GM19324 (cell line): ENCODE data around the gene FAM78B.

Source experiments
- ATAC-seq: cut with Tn5 transposase; IDR thresholded peaks from one replicate; pipeline ENCODE4 v1.9.1; 2021; ENCODE audit warnings: mild to moderate bottlenecking, moderate library complexity; ENCODE audit not compliant: unreplicated experiment, low FRiP score

The FAM78B gene

DNA sequence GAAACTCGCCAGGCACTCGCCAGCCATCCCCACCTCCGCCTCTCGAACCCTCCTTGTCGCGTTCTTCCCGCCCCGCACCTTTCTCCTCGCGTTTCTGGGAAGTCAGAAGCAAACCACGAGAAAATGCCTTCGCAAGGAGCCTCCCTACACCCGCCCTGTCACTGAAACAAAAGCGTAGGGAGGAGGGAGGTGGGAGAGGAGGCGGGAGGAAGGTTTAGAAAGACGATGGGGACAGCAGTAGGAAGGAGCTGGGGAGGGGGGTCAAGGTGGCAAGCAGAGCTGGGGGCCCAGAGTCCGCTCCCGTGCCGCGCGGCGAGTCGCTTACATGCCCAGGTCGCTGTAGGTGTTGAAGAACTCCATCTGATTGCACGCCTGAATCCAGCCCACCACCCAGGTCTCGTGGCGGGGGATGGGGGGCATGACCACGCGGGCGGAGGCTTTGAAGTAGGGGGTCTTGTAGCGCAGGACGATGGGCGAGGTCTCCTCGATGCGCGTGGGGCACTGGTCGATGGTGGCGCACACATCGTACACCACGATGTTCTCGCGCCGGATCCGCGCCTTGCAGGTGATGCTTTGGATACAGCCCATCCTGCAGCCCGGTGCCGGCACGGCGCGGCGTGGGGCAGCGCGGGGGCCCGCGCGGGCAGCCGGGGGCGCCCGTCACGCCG, 1.0 kb downstream of the FAM78B start:
- peak; percentile 11 for ATAC-seq

DNA sequence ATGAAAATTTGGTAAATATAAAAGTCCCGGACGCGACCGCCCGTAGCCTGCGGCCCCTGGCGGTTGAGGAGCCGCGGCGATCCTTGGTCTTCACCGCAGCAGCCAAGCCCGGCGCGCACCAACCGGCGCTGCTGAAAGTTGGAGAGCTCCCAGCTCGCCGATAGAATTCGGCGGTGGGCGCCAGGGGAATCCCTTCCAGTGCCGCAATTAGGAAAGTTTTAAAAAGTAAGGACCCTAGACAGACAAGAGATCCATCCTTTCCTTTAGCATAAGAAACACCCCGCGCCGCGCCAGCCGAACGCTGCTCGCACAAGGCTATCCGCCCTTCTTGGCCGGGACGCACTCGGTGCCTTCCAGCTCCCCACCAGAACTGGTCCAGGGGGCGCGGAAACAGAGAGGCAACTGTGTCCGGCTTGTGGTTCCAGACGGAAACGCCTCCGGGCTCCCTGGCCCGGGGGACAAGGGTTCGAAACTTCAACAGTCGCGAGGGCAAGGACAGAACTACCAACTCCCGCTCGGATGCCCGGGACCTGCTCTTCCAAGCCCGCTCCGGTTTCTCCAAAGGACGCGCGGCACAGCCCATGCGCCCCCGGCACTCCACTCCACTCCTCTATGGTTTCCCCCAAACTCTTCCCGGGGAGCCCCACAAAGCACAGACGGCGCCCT, 1.7 kb downstream of the FAM78B start:
- peak; percentile 28 for ATAC-seq

DNA sequence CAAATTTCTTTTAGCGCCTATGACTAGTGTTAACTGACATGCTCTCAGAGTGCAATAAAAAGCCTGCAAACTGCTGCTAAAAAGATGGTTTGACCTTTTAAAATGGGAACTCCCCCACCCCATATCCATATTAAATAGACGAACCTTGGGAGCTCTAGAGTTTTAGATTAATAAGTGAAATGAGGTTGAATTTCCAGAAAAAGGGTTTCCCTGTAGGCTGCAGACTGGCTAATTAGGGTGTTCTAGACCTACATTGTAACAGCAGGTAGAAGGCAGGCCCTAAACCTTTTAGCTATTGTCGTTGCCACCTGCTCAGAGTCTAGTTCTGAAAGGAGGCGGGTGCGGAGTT, 2.2 kb downstream of the FAM78B start:
- no peak for ATAC-seq

DNA sequence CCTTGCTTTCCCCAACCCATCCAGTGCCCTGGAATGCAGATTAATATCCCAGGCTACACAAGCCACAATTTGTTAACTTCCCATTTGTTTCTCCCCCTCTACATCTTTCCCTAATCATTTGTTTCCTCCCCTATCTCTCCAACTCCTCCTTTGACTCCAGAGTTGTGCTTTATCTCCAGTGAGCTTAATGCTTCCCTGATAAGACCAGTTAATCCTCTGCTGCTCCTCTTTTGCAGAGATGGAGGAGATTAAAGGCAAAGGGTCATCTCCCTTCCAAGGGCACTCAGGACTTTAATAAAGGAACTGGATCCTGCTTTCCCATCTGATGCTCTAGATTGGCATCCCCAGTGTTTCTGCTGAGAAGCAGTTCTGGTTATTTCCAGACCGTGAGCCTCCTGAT, 7.1 kb downstream of the FAM78B start:
- no peak for ATAC-seq

DNA sequence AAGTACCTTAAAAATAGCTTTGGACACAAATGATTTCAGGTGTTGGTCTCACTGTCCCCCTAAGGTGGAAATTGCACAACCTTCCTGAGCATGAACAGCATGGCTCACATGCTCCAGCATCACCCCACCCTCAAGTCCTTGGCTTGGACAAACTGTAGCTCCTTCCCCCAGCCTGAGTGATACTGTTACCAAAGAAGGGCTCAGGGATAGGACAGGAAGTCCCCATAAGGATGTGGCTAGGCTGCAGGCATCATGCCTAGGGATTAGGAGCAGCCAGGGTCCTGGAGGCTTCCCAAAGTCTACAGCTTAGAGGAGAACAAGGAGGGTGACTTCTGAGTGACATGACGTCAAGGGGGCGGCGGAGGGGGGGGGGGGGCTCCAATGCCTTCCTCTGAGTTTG, 10.1 kb downstream of the FAM78B start:
- no peak for ATAC-seq

DNA sequence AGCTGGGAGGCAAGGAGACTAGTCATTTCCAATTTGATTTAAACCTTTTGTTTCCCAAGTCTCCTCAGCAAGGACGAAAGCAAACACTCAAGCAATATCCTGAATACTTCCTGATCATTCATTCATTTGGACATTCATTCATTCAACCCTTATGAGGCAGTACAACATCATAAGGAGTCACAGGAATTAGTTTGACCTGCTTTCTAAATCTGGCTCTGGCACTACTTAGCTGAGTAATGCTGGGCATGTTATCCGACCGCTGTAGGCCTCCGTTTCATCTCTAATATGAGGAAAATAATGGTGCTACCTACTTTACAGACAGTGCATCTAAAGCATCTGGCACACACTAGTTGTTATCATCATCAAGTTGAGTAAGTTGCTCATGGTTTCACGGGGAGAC, 11.7 kb downstream of the FAM78B start:
- no peak for ATAC-seq

DNA sequence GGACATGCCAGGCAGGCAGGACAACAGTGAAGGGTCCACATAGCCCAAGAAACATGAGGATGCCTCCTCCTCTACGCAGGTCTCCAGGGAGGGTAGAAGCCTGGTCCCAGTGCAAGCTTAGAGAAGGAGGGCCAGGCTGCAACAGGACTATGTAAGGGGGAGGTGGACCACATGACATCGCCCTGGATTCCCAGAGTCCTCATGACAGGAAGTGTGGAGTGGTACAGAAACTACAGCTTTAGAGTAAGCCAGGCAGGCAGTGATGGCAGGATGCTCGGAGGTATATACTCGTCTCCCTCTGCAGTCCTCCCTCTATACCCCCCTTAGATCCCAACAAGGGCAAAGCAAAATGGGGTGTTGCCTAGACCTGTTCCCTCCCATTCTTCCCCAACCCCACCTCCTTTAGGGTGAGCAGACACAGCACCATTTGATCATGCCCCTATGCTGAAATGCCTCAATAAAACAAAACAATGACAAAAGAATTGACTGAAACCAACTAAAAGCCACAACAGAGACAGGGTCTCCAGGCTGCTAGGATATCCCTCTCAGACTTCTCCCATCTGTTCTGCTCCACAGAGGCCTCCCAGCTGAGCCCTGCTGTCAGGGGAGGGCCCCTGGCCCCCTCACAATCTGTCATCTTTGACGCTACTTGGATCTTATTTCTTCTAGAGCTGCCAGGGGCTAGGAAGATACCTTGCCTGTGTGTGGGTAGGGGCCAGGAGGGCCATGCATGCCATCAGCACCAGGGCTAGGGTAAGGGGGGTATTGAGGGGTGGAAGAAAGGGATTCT, 13.1 kb downstream of the FAM78B start:
- no peak for ATAC-seq

DNA sequence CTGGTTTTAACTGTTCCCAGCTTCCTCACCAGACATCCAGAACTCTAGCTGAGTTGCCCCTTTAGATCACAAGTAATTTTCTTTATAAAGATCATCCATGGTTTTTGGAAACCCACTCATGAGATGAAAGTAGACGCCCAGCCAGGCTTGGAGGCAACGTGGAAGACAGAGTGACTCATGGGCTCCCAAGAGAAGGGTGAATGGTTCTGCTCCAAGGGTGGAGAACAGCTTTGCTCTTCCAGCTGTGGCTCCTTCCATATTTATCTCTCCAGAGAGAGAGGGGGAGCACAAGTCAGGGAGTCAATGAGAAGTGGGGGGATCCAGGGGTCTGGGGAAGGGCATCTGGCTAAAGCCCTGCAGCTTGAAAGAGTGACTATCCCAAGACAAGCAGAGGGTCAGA, 13.8 kb downstream of the FAM78B start:
- no peak for ATAC-seq

DNA sequence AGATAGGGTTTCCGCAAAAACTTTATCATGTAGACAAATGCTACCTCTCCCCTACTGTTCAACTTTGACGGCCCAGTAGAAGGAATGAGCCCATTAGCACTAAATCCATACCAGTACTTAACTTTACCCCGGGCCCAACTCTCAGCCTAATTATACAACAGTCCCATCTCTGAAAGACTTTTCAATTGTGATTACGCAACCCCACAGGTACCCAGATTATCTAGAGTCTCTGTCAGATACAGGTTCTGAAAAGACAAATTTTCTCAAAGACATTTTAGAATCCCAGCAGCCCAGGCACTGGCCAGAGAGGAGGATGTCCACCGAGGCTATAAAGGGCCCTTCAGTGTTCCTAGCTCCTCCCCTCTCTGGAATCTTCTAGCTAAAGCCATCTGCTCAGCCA, 15.0 kb downstream of the FAM78B start:
- ATAC-seq = no peak

DNA sequence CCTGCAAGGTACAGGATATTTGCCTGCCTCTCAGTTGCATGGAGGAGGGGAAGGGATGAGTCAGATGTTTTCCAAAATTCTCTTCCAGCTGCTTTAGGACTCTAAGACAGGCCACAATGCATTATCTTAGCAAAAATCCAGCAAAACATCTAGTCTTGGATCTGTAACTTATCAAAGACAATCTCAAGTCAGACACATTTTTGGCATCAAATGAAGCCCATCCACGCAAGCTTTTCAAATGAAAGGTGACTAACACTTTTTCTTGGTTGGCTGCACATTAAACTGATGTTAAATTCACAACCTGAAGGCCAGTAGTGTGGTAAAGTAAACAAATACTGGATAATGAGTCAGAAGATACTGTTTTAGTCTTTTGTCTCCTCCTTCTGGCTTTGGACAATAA, 21.3 kb downstream of the FAM78B start:
- ATAC-seq = no peak

DNA sequence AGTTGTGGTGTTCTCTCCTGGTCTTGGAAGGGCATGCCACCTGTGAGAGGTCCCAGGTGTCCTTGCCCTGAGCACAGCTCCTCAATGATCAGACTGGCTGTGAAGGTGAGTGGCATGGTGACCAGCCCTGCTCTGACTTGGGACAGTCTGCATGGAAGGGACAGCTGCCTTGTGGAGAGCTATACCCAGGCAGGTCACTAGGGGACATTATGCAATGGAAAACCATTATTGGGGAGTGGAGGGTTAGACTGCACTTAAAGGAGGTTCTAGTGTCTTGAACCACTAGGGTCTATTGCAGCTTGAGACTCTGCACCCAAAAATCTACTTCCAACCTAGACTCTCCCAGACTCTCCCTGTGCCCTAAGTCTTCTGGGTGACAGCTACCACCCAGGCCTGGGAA, 24.8 kb downstream of the FAM78B start:
- no peak for ATAC-seq

DNA sequence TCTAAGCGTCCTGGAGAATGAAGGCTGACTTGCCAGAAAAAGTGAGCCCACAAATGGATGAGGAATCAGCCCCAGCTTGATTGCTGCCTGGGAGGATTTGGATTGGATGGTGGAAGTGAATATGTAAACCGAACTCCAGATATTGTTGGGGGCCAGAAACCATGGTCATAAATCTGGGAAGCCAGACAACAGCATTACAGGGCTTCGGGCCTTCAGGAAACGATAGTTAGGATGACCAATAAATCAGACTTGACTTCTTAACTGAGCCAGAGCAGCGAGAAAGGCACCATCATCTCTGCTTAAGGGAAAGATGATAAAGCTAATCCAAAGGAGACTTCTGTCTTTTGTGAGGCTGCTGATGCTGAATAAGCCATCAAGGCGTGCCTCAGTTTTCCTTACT, 26.6 kb downstream of the FAM78B start:
- ATAC-seq = no peak

DNA sequence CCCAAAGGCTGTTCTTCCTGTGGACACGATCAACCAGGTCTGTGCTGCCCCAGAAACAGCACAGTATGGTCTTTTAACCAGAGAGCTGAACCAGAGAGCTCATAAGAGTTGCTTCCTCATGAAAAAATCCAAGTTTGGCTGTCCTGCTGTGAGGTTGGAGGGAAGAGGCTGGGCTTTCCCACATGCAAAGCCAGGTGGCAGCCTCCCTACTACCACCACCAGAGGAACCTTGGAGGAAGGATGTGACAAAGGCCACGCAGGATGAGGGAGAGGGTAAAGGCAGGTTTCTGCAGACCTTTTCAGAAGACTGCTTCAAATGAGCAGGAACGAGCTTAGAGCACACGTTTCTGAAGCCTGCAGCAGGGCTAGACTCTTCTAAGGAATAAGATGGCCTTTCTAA, 27.1 kb downstream of the FAM78B start:
- no peak for ATAC-seq

DNA sequence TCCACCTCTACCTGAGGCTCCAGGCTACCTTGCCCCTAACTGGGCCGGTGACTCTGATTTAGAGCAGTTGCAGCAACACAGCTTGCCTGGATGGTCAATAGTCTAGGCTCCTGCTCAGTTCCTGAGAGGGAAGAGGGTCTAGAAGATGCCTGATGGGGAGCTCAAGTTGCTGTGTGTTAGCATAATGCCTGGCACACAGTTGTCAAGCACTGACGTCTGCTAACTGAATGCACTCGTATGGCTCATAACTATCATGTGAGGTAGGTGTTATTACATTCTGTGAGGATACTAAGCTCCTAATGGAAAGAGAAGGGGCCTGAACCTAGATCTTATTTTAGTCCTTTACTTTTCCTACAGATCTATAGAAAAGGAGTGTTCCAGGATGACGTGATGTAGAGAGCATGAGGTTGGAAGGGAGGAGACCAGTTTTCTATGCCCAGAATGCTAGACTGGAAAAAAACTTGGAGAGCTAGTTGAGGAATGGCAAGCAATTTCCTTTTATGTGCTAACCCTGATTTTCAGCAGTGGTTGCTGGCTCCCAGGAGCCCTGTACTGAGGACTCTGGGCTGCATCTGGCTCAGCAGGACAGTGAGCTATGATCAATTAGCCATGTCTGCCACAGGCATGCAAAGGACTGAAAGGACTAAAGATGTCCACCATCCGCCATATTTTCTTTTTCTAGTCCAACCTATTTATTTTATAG, 30.0 kb downstream of the FAM78B start:
- ATAC-seq = no peak

DNA sequence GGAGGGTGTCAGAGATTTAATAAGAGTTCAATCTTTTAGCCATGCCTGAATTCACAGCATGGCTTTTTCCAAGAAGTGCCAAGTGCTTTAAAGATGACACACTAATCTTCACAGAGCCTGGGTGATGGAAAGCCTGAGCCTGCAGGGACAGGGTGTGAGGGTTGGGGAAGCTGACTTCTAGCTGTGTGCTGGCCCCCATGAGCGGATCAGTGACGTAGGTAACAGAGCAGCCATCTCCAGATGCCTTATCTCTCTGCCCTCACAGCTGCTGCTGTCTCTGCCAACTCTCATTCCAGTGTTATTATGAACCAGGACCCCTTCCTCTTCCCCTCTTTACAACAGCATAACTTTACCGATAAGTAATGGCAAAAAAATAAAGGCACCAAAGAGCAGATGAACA, 30.6 kb downstream of the FAM78B start:
- no peak for ATAC-seq

DNA sequence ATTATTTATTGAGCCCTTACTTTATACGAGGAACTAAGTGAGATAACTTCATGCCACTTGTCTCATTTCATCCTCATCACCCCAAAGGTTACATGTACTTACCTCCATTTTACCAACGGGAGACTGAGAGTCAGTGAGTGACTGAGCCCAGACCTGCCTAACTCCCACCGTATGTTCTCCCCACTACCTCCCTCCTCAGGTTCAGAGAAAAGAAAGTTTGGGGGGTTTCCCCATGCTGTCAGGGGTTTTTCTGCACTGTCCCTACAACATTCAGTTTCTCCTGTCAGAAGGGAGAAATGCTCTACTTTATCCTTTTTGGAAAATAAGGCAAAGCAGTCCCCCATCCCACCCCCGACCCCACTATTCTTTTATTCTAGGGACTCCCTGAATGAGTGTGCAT, 32.9 kb downstream of the FAM78B start:
- ATAC-seq = no peak

DNA sequence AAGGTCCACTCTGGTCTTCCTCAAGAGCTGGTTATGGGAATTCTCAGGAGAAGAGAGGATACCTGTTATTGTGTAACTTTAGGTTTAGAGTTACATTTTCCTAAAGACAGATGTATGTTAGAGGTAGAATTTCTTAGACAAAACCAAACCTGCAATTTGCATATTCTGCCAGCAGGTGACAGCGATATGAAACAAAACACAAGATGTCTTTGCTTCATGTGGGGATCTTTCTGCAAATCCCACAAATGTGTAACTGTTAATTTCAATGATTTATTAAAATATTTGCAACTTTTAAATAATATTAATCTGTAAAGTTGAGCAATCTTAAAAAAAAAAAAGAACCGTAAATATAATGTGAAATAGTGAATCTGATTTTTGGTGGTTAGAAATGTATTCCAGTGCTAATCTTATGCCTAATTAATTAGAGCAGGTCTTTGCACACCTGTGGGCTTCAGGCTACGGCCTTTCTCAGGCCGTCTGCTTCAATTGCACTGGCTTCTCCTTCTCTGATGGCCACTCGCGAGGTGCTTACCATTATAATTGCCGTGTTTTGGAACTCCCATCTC, 33.4 kb downstream of the FAM78B start:
- ATAC-seq = no peak

DNA sequence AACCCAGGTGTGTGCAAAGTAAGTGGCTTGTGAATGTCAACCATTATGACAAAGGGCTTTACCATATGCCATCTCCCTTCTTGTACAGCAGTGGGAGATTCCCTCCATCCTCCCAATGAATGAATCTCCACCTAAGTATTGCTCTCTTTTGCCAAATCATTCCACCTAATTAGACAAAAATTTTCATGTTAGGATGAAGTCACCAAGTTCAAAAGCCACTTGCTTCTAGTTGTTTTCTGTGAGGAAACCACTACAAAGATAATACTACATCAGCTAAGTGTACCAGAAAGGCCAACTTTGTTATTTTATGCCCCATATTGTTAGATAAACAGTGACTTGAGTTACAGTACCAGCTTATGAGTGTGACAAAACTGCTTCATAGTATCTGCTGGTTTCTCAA, 34.3 kb downstream of the FAM78B start:
- ATAC-seq = no peak

DNA sequence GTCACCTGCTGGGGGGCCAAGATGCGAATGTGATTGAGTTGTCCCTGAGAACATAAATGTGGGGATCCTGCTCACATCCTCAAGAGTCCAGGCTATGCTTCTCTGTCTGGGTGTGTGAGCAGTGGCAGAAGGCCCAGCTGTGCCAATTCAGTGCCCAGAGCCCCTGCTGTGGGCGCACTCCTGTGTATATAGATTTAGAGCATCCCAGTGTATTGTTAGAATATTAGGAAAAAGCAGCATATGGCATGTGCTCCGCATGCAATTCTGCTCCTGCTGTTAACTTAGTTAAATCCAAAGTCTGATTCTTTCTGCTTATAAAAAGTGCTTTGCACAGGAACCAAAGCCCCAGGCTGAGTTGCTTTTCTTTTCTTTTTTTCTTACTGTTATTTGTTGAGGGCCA, 37.8 kb downstream of the FAM78B start:
- no peak for ATAC-seq

DNA sequence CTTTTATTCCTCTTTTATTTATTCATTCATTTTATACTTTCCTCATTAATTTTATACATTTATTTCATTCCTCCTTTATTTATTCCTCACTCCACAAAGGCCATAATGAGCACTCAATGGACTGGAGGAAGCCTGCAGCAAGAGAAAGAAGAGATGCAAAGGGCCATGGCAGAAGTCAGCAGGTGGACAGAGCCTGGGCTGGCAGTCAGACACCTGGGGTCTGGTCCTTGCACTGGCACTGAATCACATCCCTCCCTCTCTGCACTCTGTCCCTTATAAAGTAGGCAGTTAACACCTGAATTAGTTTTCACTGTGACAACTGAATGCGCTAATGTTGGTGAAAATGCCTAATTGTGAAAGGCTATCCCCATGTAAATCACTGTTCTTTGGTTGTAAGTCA, 38.6 kb downstream of the FAM78B start:
- no peak for ATAC-seq

DNA sequence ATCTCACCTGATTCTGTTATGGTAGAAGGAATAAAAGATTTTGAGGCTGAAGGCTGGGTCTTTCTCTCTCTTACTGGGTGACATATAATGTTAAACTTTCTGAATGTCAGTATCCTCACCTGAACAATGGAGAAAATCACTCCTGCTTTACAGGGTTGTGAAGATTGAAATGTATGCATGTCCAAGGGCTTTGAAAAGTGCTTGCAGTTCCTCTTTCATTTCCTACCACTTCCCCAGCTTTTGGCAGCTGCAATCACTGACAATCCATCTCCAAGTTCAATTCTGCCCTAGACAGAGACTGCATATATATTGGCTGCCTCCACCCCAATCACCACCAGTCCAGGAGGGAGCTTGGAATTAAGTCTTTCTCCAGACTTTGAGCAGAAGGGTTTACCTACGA, 39.8 kb downstream of the FAM78B start:
- no peak for ATAC-seq
